Fibroblast of gingiva (primary cell): Measurements from ENCODE around the gene TNPO2.
"Not testable (repeated sequence)": the region's sequence is repeated elsewhere in the genome, so short reads cannot be mapped to it uniquely, and the experiment has no call there.

ENCODE experiments used
- DNase-seq: peaks from one replicate; pipeline ENCODE4 v3.0.0-alpha.2; 2011; ENCODE audit warnings: low read depth

TNPO2 gene

GRCh38 chr19:12736995-12737834 is 13.5 kb upstream of the TNPO2 start, which contains the start of gene GET3:
GET3 (plus strand) TSS chr19:12737497; CDS start chr19:12737506, 9 bp downstream.
- peak; percentile 100 for DNase-seq

- peak; percentile 56 for DNase-seq
Observed at GRCh38 chr19:12733369-12734214, 9.9 kb upstream of the TNPO2 start.

DNA sequence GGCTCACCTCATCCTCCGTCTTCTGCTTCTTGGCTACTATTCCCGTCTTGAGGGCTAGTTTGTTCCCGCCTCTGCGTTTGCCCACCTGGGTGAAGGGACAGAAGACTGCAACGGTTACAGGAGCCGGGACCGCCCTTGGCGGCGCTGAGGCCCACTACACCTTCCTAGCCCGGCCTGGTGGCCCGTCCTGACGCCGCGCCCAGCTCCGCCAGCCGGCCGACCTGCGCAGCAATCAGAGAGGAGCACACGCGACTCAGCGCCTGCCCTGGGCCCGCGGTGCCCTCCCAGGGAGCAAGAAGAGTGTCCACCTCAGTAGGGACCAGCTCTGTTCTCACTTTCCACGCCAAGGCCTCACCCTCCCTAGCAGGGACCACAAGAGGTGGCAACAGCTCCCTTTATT is 7.6 kb upstream of the TNPO2 start:
- DNase-seq, result no peak

- DNase-seq, result no peak
Observed at GRCh38 chr19:12730064-12730463, 6.3 kb upstream of the TNPO2 start.

DNA sequence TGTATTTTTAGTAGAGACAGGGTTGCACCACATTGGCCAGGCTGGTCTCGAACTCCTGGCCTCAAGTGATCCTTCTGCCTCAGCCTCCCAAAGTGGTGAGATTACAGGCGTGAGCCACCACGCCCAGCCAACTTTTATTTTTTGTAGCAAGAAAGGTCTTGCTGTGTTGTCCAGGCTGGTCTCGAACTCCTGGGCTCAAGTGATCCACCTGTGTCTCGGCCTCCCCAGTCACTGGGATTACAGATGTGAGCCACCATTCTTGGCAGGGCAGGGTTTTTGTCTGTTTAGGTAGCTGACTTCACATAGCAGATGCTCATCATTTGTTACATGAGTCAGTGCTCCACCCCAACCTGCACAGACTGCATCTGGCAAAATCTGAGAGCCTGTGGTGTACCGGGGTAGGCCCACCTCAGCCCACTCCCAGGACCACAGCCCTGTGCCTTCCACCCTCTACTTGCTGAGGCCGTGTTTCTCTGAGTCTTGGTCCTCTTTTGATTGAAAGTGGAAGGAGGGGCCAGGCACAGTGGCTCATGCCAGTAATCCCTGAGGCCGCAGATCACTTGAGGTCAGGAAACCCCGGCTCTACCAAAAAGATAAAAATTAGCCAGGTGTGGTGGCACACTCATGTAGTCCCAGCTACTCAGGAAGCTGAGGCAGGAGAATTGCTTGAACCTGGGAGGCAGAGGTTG is 4.2 kb upstream of the TNPO2 start:
- no peak for DNase-seq

DNA sequence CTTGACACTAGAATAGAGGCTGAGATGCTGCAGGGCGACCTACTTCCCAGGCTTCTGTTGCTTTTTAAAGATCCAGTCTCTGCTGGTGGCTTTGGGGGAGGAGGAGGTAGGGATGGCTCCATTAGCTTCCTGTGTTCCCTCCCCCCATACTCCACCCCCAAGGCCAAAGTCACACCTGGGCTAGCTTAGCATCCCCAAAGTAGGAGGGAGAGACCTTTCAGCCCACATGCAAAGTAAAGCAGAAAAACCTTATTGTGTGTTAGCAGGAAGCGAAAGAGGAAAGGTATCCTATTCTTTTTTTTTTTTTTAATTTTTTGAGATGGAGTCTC is 3.2 kb upstream of the TNPO2 start:
- DNase-seq, result no peak

DNA sequence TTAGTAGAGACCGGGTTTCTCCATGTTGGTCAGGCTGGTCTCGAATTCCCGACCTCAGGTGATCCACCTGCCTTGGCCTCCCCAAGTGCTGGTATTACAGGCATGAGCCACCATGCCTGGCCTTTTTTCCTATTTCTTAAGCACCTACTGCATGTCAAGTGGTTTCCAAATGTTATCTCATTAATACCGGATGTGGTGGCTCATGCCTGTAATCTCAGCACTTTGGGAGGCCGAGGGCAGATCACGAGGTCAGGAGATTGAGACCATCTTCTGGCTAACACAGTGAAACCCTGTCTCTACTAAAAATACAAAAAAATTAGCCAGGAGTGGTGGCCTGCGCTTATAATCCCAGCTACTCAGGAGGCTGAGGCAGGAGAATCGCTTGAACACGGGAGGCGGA is 1.9 kb upstream of the TNPO2 start:
- not testable (repeated sequence) for DNase-seq

DNA sequence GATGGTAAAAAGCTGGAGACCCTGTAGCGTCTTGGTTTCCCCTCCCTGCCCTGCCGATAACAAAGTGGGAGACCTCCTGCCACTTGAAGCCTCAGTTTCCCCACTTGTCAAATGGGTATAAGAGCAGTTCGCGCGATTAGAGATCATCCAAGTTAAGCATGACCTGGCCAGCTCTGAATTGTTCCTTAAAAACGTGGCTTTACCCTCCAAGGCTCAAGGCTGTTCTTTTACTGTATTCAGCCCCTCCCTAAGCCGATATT is 421 bp downstream of the TNPO2 start:
- DNase-seq, result no peak

DNA sequence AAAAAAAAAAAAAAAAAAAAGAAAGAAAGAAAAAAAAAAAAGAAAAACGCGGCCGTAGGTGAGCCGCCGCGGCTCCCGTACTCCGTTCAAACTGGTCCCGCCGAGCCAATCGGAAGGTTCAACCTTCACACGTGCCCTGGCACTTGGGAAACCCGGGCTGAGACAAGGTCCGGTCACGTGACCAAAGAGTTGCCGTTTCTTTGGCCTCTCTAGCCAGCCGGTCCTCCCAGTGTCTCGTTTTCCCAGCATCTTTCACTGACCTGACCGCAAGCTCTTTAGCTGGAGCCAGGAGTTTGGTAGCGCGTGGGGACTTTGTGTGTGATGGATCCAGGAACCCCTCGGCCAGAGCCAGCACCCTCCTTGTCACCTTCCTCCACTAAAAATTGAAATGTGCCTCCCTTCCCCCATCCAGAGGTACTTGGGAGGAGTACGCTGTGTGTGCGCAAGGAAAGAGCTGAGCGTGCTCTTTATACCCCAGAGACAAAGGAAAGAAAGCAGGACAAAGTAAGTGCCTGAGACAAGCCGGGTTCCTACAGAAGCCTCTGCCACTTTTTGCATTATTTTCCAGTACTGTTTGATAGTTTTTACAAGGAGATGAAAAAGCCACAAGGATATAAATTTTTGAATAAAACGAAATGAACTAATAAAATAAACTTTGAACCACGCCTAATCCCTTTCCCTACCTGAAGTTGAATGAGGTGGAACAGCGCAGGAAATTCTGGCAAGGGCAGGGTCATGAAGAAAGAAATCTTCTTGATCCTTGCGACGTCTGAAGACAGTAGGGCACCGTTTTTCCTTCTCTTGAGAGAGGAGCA is 959 bp downstream of the TNPO2 start:
- peak; percentile 99 for DNase-seq

DNA sequence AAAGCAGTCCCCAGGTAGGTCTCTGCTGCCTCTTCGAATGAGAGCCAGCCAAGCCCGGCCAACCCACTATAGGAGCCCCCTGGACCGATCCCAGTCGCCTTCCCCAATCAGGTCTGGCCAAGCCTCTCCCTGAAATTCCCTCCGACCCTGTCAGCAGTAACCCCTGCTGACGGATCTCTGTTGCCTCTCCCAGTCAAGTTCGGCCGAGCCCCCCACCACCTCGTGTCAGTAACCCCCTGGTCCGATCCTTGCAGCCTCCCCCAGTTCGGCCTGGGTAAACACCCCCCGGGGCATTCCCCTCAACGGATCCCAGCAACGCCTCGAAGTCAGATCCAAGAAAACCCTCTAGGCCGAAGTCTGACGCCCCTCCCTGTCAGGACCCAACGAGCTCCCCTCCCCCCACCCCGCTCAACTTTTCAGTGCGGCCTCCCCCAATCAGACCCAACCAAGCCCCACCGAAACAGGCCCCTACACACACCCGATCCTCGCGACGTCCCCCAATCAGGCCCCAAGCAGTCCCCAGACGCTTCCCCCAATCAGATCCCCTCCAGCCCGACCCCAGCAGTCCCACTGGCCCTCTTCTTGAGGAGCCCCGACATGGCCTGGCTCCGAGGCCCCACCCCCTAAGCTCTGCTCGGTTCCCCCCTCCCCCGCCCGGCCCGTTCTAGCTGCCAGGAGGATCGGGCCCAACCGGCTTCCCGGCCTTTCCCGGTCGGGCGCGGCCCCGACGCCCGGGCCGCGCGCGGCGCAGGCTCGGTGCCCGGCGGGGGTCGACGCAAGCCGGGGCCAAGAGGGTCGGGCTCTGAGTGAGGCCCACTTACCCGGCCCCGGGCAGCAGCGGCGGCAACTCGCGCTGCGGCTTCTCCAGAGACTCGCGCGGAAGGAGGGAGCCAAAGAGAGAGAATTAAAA is 1.8 kb downstream of the TNPO2 start:
- DNase-seq, result peak; percentile 74

DNA sequence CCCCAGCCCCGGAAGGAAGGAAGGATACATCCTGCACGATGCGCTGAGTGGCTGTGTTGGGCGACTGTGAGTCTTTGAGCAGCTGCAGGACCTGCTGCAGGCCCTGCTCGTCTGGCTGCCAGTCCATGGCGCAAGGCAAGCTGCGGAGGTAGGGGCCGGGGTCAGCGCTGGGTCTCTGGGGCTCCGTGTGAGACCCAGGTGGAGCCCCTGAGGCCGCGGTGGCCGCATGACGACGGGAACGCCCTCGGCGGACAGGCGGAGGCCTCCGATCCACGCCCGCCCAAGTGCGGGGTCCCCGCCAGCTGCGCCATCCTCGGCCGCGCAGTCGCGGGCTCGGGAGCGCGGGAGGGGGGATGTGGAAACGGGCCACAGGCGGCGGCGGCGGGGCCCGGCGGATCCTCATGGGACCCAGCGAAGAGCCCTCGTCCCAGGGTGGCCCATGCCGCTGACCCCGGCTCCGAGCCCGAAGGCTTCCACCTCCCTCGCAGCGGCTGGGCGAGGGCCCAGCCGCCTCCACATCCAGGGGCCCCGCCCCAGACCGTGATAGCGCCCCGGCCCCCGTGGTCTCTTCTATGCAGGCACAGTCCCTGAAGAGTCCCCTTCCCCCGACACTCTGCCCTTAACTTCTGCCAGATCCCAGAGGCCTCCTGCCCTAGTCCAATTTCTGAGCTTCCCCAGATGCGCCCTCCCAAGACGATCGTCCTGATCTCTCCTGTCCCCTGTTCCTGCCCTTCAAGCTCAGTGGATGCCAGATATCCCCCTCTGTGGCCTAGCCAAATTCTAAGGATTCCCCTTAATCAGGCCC is 2.7 kb downstream of the TNPO2 start:
- DNase-seq, result no peak

GRCh38 chr19:12720296-12720695 is 3.4 kb downstream of the TNPO2 start:
- no peak for DNase-seq

GRCh38 chr19:12715929-12716328 is 7.8 kb downstream of the TNPO2 start:
- DNase-seq, result no peak

DNA sequence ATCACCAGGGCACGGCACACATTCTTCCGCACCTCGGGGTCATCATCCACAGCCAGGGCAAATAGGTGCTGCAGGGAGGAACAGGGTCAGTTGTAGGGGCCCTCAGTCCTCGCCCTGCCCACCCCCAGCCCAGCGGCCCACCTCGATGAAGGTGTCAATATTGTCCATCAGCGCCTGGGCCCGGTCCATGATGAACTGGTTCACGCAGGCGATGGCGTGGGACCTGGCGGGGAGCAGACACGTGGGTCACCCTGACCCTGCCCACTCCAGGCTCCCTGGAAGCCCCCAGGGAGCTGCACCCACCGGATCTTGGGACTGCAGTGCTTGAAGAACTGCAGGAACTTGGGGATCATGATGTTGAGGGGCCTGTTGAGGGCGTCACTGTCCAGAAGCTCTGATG is 8.6 kb downstream of the TNPO2 start:
- DNase-seq, result no peak

- not testable (repeated sequence) for DNase-seq
Observed at GRCh38 chr19:12713304-12713703, 10.4 kb downstream of the TNPO2 start.

DNA sequence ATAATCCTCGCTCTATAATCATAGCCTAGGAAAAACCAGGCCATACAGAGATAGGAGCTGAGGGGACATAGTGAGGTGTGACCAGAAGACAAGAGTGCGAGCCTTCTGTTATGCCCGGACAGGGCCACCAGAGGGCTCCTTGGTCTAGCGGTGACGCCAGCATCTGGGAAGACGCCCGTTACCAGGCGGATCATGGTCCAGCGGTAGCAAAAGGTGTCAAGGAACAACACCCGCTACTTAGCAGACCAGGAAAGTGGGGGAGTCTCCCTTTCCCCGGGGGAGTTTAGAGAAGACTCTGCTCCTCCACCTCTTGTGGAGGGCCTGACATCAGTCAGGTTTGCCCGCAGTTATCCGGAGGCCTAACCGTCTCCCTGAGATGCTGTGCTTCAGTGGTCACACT is 11.7 kb downstream of the TNPO2 start:
- DNase-seq, result not testable (repeated sequence)

- DNase-seq, result no peak
Observed at GRCh38 chr19:12711187-12711586, 12.5 kb downstream of the TNPO2 start.

DNA sequence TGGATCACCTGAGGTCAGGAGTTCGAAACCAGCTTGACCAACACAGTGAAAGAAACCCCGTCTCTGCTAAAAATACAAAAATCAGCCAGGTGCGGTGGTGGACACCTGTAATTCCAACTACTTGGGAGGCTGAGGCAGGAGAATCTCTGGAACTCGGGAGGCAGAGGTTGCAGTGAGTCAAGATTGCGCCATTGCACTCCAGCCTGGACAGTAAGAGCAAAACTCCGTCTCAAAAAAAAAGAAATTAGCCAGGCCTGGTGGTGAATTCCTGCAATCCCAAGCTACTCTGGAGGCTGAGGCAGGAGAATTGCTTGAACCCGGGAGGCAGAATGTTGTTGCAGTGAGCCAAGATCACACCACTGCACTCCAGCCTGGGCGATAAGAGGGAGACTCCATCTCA is 15.1 kb downstream of the TNPO2 start:
- DNase-seq, result no peak

GRCh38 chr19:12706332-12706718 is 17.4 kb downstream of the TNPO2 start:
- DNase-seq, result no peak

- no peak for DNase-seq
Observed at GRCh38 chr19:12705654-12706331, 17.9 kb downstream of the TNPO2 start.
